Breast epithelium (tissue), 3 donors: ENCODE data around the gene GTF2I.
"Not testable (repeated sequence)": the region's sequence is repeated elsewhere in the genome, so short reads cannot be mapped to it uniquely, and the experiment has no call there.

Experiments
- CTCF ChIP-seq, 3 donors: fragments of 450-650 bp; IDR thresholded peaks; one replicate each; pipeline ENCODE4 v1.5.1; 2016 to 2017; ENCODE audit warnings: antibody characterized with exemption in 3 of 3, mild to moderate bottlenecking in 3 of 3, moderate library complexity in 3 of 3
- POLR2AphosphoS5 ChIP-seq, 3 donors: sonication (generic); formaldehyde crosslinking; IDR thresholded peaks; one replicate each; pipeline ENCODE4 v1.6.1; 2017; ENCODE audit warnings: antibody characterized with exemption in 3 of 3

GRCh38 chr7:74739974-74740703 lies 82.6 kb downstream of the GTF2I start:
- TF ChIP-seq CTCF, POLR2AphosphoS5 (IDR thresholded peaks at IDR 0.05): not testable (repeated sequence)
